GM12875 (cell line): ENCODE measurements around the gene CPPED1.
"Not testable (repeated sequence)": the region's sequence is repeated elsewhere in the genome, so short reads cannot be mapped to it uniquely, and the experiment has no call there.

Experiments
- H3K4me3 ChIP-seq: one replicate; pipeline ENCODE4 v1.5.1; 2011; ENCODE audit warnings: low read depth, low read length, control low read depth
- TF ChIP-seq, protein P1 (sequence below): IDR thresholded peaks from 2 replicates; pipeline ENCODE4 v1.5.1; 2011; ENCODE audit warnings: low read depth, mild to moderate bottlenecking, control low read depth, inconsistent platforms, low read length, moderate library complexity, borderline replicate concordance; ENCODE audit not compliant: insufficient read depth

The CPPED1 gene

DNA sequence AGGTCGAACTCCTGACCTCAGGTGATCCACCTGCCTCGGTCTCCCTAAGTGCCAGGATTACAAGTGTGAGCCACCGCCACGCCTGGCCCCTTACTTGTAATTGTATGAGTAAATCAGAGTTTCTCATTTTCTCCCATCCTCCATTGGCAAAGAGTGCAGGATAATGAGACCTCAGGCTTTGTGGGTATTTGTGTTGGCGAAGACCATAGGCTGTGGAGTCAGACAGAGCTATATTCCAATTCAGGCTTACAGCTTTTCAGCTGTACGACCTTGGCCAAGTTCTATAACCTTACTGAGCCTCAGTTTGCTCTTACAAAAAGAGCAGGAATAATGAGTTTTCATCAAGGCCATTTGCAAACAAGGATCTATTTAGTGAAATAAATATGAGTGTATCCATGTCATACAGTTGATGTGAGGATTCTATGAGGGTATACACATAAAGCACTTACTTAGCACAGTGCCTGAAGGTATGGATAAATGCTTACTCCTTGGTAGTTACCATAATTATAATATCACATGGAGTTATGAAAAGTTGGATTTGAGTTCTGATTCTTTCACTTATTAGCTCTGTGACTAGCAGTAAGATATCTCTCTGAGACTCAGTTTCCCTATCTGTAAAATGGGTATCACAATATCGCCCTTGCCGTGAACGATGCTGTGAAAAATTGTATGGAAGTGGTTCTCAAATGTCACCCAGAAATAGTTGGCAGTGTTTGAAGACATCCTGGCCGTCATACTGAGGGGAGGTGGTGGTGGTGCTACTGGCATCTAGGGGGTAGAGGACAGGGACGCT lies 25.6 kb upstream of the CPPED1 start:
- no peak overlapping the region for H3K4me3 ChIP-seq
- TF ChIP-seq, protein P1, sequence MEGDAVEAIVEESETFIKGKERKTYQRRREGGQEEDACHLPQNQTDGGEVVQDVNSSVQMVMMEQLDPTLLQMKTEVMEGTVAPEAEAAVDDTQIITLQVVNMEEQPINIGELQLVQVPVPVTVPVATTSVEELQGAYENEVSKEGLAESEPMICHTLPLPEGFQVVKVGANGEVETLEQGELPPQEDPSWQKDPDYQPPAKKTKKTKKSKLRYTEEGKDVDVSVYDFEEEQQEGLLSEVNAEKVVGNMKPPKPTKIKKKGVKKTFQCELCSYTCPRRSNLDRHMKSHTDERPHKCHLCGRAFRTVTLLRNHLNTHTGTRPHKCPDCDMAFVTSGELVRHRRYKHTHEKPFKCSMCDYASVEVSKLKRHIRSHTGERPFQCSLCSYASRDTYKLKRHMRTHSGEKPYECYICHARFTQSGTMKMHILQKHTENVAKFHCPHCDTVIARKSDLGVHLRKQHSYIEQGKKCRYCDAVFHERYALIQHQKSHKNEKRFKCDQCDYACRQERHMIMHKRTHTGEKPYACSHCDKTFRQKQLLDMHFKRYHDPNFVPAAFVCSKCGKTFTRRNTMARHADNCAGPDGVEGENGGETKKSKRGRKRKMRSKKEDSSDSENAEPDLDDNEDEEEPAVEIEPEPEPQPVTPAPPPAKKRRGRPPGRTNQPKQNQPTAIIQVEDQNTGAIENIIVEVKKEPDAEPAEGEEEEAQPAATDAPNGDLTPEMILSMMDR, result no peak

DNA sequence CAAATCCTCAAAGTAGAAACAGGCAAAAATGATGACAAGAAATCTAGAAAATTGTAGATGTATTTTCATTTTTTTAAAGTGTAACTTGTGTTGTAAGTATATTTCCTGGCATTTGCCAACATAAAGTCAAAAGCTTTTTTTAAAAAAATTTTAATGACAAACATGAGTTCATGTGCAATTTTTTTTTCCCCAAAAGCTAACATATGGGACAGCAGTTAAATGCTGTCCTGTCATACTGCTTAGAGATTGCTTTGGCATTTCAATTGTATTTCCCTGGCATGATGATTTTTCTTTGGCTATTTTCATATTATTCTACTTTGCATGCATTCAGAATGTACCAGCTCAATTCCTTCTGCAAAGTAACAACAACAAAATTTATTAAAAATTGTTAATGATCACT lies 24.5 kb upstream of the CPPED1 start:
- TF ChIP-seq, protein P1, result no peak
- no peak overlapping the region for H3K4me3 ChIP-seq

DNA sequence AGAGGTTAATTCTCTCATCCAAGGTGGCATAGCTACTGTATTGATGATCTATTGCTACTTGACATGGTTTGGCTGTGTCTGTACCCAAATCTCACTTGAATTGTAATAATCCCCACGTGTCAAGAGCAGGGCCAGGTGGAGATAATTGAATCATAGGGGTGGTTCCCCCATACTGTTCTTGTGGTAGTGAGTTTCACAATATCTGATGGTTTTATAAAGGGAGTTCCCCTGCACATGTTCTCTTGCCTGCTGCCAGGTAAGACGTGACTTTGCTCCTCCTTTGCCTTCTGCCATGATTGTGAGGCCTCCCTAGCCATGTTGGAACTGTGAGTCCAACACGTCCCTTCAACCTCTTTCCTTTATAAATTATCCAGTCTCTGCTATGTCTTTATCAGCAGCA lies 22.9 kb upstream of the CPPED1 start:
- TF ChIP-seq, protein P1, result no peak
- H3K4me3 ChIP-seq, result no peak overlapping the region

DNA sequence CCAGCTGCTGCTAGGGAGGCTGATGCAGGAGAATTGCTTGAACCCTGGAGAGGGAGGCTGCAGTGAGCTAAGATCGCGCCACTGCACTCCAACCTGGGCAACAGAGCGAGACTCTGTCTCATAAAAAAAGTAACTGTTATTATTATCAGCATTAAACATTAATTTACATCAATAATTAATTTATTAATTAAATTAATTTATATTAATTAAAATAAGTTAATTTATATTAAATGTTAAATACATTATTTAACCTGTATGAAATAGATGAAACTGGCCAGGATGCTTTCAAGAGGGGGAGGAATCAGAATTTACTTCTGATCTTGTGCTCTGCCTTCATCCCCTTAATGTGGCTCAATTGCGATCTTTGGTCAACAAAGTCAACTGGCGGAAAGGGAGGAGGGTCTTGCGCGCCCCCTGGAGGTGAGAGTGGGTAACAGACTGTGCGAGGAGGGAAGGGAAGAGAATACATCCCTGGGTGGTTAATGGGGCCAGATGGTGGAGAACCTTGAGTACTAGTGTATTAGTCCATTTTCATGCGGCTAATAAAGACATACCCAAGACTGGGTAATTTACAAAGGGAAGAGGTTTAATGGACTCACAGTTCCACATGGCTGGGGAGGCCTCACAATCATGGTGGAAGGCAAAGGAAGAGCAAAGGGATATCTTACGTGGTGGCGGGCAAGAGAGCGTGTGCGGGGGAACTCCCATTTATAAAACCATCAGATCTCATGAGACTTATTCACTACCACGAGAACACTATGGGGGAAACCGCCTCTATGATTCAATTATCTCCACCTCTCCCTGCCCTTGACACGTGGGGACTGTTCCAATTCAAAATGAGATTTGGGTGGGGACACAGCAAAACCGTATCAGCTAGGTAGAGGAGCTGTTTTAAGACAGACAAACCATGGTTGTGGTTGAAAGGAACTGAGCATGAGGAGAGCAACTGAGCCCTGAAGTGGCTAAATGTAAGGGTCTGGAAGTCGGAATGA lies 15.7 kb upstream of the CPPED1 start:
- TF ChIP-seq, protein P1, result peak; percentile 86
- H3K4me3 ChIP-seq, result no peak overlapping the region

DNA sequence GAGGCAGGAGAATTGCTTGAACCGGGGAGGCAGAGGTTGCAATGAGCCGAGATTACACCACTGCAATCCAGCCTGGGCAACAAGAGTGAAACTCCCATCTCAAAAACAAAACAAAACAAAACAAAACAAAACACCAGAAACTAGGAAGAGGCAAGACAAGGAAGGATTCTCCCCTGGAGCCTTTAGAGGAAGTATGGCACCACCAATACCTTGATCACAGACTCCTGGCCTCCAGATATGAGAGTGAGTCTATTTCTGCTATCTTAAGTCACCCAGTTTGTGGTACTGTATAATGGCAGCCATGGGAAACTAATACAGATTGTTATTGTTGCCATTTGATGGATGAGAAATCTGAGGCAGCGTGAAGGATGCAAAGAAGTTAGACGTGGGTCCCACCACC lies 14.6 kb upstream of the CPPED1 start:
- TF ChIP-seq, protein P1, result no peak

DNA sequence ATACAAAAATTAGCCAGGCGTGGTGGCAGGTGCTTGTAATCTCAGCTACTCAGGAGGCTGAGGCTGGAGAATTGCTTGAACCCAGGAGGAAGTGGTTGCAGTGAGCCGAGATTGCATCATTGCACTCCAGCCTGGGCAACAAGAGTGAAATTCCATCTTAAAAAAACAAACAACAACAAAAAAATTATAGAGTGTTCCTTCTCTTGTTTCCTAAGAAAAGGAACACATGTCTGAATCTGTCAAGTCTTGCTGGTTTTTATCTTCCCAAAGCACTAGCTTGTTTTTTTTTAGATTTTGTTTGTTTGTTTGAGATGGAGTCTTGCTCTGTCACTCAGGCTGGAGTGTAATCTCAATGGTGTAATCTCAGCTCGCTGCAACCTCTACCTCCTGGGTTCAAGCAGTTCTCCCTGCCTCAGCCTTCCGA lies 13.1 kb upstream of the CPPED1 start:
- not testable (repeated sequence) for H3K4me3 ChIP-seq

More for the DNA sequence above, 14.6 kb upstream of the CPPED1 start:
- no peak overlapping the region for H3K4me3 ChIP-seq

DNA sequence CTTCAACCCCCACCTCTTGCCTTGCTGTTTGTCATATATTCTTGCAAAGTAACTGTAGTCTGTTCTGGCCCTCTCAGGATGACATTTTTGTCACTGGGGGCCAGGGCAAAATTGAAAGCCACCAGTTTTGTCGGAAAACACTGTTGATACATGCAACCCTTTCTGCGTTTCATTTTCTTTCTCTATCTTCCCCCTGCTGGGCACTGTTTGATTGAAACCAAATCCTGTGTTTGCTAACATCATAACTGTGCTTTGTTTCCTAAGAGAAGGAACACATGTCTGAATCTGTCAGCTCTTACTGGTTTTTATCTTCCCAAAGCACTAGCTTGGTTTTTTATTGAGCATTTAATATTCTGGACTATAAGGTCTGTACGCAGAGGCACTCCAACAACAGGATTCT lies 11.7 kb upstream of the CPPED1 start:
- no peak overlapping the region for H3K4me3 ChIP-seq
- TF ChIP-seq, protein P1, result no peak

DNA sequence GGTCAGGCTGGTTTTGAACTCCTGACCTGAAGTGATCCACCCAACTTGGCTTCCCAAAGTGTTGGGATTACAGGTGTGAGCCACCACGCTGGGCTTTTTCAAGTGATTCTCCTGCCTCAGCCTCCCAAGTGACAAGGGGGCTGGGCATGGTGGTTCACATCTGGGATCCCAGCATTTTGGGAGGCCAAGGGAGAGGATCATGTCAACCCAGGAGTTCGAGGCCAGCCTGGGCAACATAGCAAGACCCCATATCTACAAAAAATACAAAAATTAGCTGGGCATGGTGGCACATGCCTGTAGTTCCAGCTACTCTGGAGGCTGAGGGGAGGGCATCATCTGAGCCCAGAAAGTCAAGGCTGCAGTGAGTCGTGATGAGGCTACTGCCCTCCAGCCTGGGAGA lies 10.0 kb upstream of the CPPED1 start:
- not testable (repeated sequence) for H3K4me3 ChIP-seq

DNA sequence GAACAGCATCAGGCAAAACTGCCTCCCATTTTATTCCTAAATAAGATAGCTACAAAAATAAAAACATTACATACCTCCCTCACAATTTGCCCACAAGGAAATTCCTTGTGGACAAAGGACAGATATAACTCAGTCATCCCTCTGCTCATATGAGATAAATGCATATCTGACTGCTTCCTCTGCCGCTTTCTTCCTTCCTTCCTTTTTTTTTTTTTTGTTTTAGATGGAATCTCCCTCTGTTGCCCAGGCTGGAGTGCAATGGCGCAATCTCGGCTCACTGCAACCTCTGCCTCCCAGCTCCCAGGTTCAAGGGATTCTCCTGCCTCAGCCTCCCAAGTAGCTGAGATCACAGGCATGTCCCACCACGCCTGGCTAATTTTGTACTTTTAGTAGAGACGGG lies 9.6 kb upstream of the CPPED1 start:
- not testable (repeated sequence) for H3K4me3 ChIP-seq
